A673 (cell line): Measurements from ENCODE around the gene DIAPH1.

Experiments used
- EZH2 ChIP-seq: fragments of 200-600 bp; sonication (generic); IDR thresholded peaks from 2 replicates; pipeline ENCODE4 v1.6.1; 2017; ENCODE audit warnings: borderline replicate concordance, low read depth, mild to moderate bottlenecking, mixed read lengths, antibody characterized with exemption, low read length; ENCODE audit not compliant: poor library complexity, severe bottlenecking
- TF ChIP-seq, protein P1 (sequence below): fragments of 300-800, 200-600 bp; sonication (generic); conservative IDR thresholded peaks from 2 replicates; pipeline ENCODE4 v1.5.1; 2017; ENCODE audit warnings: low read depth, mild to moderate bottlenecking, antibody characterized with exemption, low read length, moderate library complexity, mixed read lengths

DNA sequence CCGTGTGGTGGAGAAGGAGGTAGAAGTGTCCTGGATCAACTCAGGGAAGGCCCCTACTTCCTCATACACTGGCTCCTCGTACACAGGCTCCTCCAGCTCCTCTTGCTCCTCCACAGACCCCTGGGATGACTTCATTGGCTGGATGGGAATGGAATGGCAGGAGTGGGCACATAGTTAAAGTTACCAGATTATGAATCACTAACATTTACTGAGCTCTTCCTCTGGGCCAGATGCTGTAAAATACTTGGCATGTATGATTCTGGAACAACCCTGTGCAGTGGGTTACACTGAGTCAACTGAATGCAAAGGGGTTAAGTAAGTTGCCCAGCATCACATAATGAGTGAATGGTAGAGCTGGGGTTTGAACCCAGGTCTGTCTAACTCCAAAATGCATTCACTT is 35.5 kb upstream of the DIAPH1 start:
- TF ChIP-seq, protein P1, sequence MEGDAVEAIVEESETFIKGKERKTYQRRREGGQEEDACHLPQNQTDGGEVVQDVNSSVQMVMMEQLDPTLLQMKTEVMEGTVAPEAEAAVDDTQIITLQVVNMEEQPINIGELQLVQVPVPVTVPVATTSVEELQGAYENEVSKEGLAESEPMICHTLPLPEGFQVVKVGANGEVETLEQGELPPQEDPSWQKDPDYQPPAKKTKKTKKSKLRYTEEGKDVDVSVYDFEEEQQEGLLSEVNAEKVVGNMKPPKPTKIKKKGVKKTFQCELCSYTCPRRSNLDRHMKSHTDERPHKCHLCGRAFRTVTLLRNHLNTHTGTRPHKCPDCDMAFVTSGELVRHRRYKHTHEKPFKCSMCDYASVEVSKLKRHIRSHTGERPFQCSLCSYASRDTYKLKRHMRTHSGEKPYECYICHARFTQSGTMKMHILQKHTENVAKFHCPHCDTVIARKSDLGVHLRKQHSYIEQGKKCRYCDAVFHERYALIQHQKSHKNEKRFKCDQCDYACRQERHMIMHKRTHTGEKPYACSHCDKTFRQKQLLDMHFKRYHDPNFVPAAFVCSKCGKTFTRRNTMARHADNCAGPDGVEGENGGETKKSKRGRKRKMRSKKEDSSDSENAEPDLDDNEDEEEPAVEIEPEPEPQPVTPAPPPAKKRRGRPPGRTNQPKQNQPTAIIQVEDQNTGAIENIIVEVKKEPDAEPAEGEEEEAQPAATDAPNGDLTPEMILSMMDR: no peak
- TF ChIP-seq EZH2: no peak
